GM12878 (cell line): ENCODE results near the gene NOVA1.

Source experiments
- CEBPB ChIP-seq, 2 experiments: fragments of 150-350 bp in 1 of 2; IDR thresholded peaks; 2 replicates each; pipeline ENCODE4 v1.6.1; 2012 to 2014; ENCODE audit warnings: low read depth in 2 of 2, low read length in 2 of 2, borderline replicate concordance in 1 of 2, inconsistent platforms in 1 of 2
- CTCF ChIP-seq, 3 experiments: IDR thresholded peaks in 2 of 3; conservative IDR thresholded peaks in 1 of 3; 2 replicates each; pipeline ENCODE4 v1.5.1; 2011; ENCODE audit warnings: low read depth in 3 of 3, low read length in 3 of 3, mild to moderate bottlenecking in 3 of 3, control low read depth in 2 of 3, moderate library complexity in 2 of 3, inconsistent platforms in 1 of 3, mixed read lengths in 1 of 3; ENCODE audit not compliant: control insufficient read depth in 2 of 3, insufficient read depth in 1 of 3; ENCODE audit errors: extremely low read depth in 1 of 3
- EZH2 ChIP-seq: IDR thresholded peaks from 2 replicates; pipeline ENCODE4 v1.6.1; 2012; ENCODE audit warnings: low read depth, mild to moderate bottlenecking, control low read depth, inconsistent platforms, low read length, borderline replicate concordance; ENCODE audit not compliant: control insufficient read depth
- MEF2B ChIP-seq: fragments of 450-650 bp; IDR thresholded peaks from 2 replicates; pipeline ENCODE4 v1.6.1; 2018; ENCODE audit warnings: mild to moderate bottlenecking, moderate library complexity; ENCODE audit not compliant: partially characterized antibody, poor library complexity, severe bottlenecking
- NFIC ChIP-seq: IDR thresholded peaks from 2 replicates; pipeline ENCODE4 v1.6.1; 2012; ENCODE audit warnings: low read depth, mild to moderate bottlenecking, inconsistent platforms, low read length, moderate library complexity
- NR2C2 ChIP-seq: IDR thresholded peaks from 2 replicates; pipeline ENCODE4 v1.6.1; 2011; ENCODE audit warnings: borderline replicate concordance, low read depth; ENCODE audit not compliant: control insufficient read depth, insufficient read length
- POLR2AphosphoS5 ChIP-seq: IDR thresholded peaks from 2 replicates; pipeline ENCODE4 v1.6.1; 2011; ENCODE audit warnings: mild to moderate bottlenecking, low read length, inconsistent platforms
- RAD21 ChIP-seq: IDR thresholded peaks from 2 replicates; pipeline ENCODE4 v1.6.1; 2011; ENCODE audit warnings: mild to moderate bottlenecking, low read depth, low read length, moderate library complexity; ENCODE audit not compliant: insufficient read depth
- REST ChIP-seq: IDR thresholded peaks from 2 replicates; pipeline ENCODE4 v1.6.1; 2012; ENCODE audit warnings: mild to moderate bottlenecking, low read depth, low read length
- TAF1 ChIP-seq: IDR thresholded peaks from 2 replicates; pipeline ENCODE4 v1.6.1; 2011; ENCODE audit warnings: mild to moderate bottlenecking, low read depth, low read length, borderline replicate concordance
- ZNF384 ChIP-seq: IDR thresholded peaks from 2 replicates; pipeline ENCODE4 v1.6.1; 2012; ENCODE audit warnings: low read depth, mild to moderate bottlenecking, low read length, improper control_type of control experiment, borderline replicate concordance

GRCh38 chr14:26484562-26484961 is 113.3 kb downstream of the NOVA1 start:
- TF ChIP-seq TAF1 (no peak), EZH2 (no peak), REST (no peak), POLR2AphosphoS5 (no peak), MEF2B (no peak), NFIC (no peak), CTCF (IDR thresholded peaks at IDR 0.05 in 2 of 3, conservative IDR thresholded peaks at IDR 0.05 in 1 of 3; ENCODE audit: control insufficient read depth in 2 of 3, extremely low read depth in 1 of 3, insufficient read depth in 1 of 3, low read depth in 3 of 3, low read length in 3 of 3) (no peak), CEBPB (IDR thresholded peaks at IDR 0.05; ENCODE audit: borderline replicate concordance in 1 of 2, low read depth in 2 of 2, low read length in 2 of 2) (no peak), ZNF384 (no peak), RAD21 (no peak), NR2C2 (no peak)
